Cardiac septum (tissue), 1 donor: ENCODE results near the gene AKT3. TPM values are rescaled to one million over a fixed set of nuclear protein-coding genes. Genes with fewer than 3 reads are reported as not detected.
"Not testable (repeated sequence)": the region's sequence is repeated elsewhere in the genome, so short reads cannot be mapped to it uniquely, and the experiment has no call there.

ENCODE experiments used
- DNase-seq: peaks from one replicate; pipeline ENCODE4 v3.0.0-alpha.2; 2020; ENCODE audit warnings: low spot score
- intact Hi-C: fragments of 100-400 bp; cut with DNase I; formaldehyde crosslinking; loops from one replicate; pipeline ENCODE4 v1.14.0; 2022
- total RNA-seq: library from RNA; stranded (reverse); fragmentation: NEBNext Ultra II Directional; extraction: Animal tissue kit (Norgen Biotek cat#: 25700); gene quantifications from one replicate; pipeline ENCODE4 v1.2.1, GENCODE V29; 2021
- donor health status: DM: no; HTN: no; CAD: no.

AKT3 gene
- total RNA-seq, 1 donor from 2014 or later = 24.4 TPM

GRCh38 chr1:243844186-243844585, 5.9 kb downstream of the AKT3 start:
- DNase-seq = no peak
- intact Hi-C loops = no loop called here

- intact Hi-C loops = no loop called here
- no peak for DNase-seq
Measured at GRCh38 chr1:243842978-243843511, 7.0 kb downstream of the AKT3 start.

GRCh38 chr1:243842161-243842560, 7.9 kb downstream of the AKT3 start:
- no peak for DNase-seq
- intact Hi-C loops = no loop called here

GRCh38 chr1:243841507-243841906, 8.5 kb downstream of the AKT3 start:
- intact Hi-C loops = no loop called here
- DNase-seq = no peak

- no peak for DNase-seq
- intact Hi-C loops = no loop called here
Measured at GRCh38 chr1:243837907-243838535, 12.0 kb downstream of the AKT3 start.

GRCh38 chr1:243834130-243834529, 15.9 kb downstream of the AKT3 start:
- intact Hi-C loops = no loop called here
- no peak for DNase-seq

GRCh38 chr1:243831463-243831862, 18.6 kb downstream of the AKT3 start:
- no peak for DNase-seq
- intact Hi-C loops = no loop called here

GRCh38 chr1:243827206-243827605, 22.8 kb downstream of the AKT3 start:
- DNase-seq = no peak
- intact Hi-C loops = no loop called here

- DNase-seq, intact Hi-C loops: not testable (repeated sequence)
Measured at GRCh38 chr1:243824907-243825306, 25.1 kb downstream of the AKT3 start.

- DNase-seq = no peak
- intact Hi-C loops = no loop called here
Measured at GRCh38 chr1:243821177-243821680, 28.8 kb downstream of the AKT3 start.

- intact Hi-C loops = no loop called here
- DNase-seq = no peak
Measured at GRCh38 chr1:243819438-243819839, 30.6 kb downstream of the AKT3 start.

- no peak for DNase-seq
- intact Hi-C loops = no loop called here
Measured at GRCh38 chr1:243818978-243819377, 31.1 kb downstream of the AKT3 start.

- intact Hi-C loops = no loop called here
- no peak for DNase-seq
Measured at GRCh38 chr1:243814718-243815117, 35.3 kb downstream of the AKT3 start.

GRCh38 chr1:243807346-243807745, 42.7 kb downstream of the AKT3 start:
- DNase-seq, intact Hi-C loops: not testable (repeated sequence)

- no peak for DNase-seq
- intact Hi-C loops = no loop called here
Measured at GRCh38 chr1:243806310-243806709, 43.7 kb downstream of the AKT3 start.

- intact Hi-C loops = no loop called here
- DNase-seq = no peak
Measured at GRCh38 chr1:243802736-243803135, 47.3 kb downstream of the AKT3 start.

GRCh38 chr1:243801378-243801777, 48.7 kb downstream of the AKT3 start:
- intact Hi-C loops = no loop called here
- no peak for DNase-seq

GRCh38 chr1:243799908-243800307, 50.1 kb downstream of the AKT3 start:
- no peak for DNase-seq
- intact Hi-C loops = no loop called here

GRCh38 chr1:243798726-243799125, 51.3 kb downstream of the AKT3 start:
- DNase-seq = no peak
- intact Hi-C loops = no loop called here

GRCh38 chr1:243796016-243796415, 54.0 kb downstream of the AKT3 start:
- intact Hi-C loops = no loop called here
- no peak for DNase-seq

- intact Hi-C loops = no loop called here
Measured at GRCh38 chr1:243793298-243793697, 56.7 kb downstream of the AKT3 start.

GRCh38 chr1:243792891-243793290, 57.2 kb downstream of the AKT3 start:
- intact Hi-C loops = no loop called here
- DNase-seq = no peak

More at GRCh38 chr1:243793298-243793697, 56.7 kb downstream of the AKT3 start:
- DNase-seq = no peak
